KMS-11 (cell line): ENCODE results near the gene CTNNA3.

Source experiments
- H2AFZ ChIP-seq: fragments of 200-600 bp; sonication (generic); 2 replicates; pipeline ENCODE4 v1.6.1; 2016; ENCODE audit warnings: antibody characterized with exemption, mixed run types, low read depth
- H3K27ac ChIP-seq: fragments of 200-600 bp; sonication (generic); 2 replicates; pipeline ENCODE4 v1.6.1; 2016; ENCODE audit warnings: mild to moderate bottlenecking, mixed run types
- H3K27me3 ChIP-seq: fragments of 200-600 bp; sonication (generic); 2 replicates; pipeline ENCODE4 v1.6.1; 2017; ENCODE audit warnings: mild to moderate bottlenecking, low read depth, mixed run types, moderate library complexity; ENCODE audit not compliant: insufficient read depth
- H3K36me3 ChIP-seq: fragments of 200-600 bp; sonication (generic); 2 replicates; pipeline ENCODE4 v1.6.1; 2017; ENCODE audit warnings: mild to moderate bottlenecking, mixed run types; ENCODE audit not compliant: insufficient read depth
- H3K4me1 ChIP-seq: fragments of 200-600 bp; sonication (generic); 2 replicates; pipeline ENCODE4 v1.6.1; 2016; ENCODE audit warnings: mild to moderate bottlenecking, low read depth, mixed run types; ENCODE audit not compliant: poor library complexity, severe bottlenecking
- H3K4me2 ChIP-seq: fragments of 200-600 bp; sonication (generic); 2 replicates; pipeline ENCODE4 v1.7.0; 2016; ENCODE audit warnings: mild to moderate bottlenecking, mixed run types
- H3K4me3 ChIP-seq: fragments of 200-600 bp; sonication (generic); IDR thresholded peaks from 2 replicates; pipeline ENCODE4 v1.6.1; 2017; ENCODE audit warnings: low read depth, low read length, mixed read lengths; ENCODE audit not compliant: insufficient read depth
- H3K79me2 ChIP-seq: fragments of 200-600 bp; sonication (generic); 2 replicates; pipeline ENCODE4 v1.6.1; 2016; ENCODE audit warnings: low read depth, mixed run types; ENCODE audit not compliant: insufficient read depth
- H3K9ac ChIP-seq: fragments of 200-600 bp; sonication (generic); 2 replicates; pipeline ENCODE4 v1.6.1; 2016; ENCODE audit warnings: mild to moderate bottlenecking, mixed run types
- H4K20me1 ChIP-seq: fragments of 200-600 bp; sonication (generic); 2 replicates; pipeline ENCODE4 v1.6.1; 2016; ENCODE audit warnings: mild to moderate bottlenecking, mixed run types; ENCODE audit not compliant: insufficient read depth
- TF ChIP-seq, protein P1 (sequence below): fragments of 200-600 bp; sonication (generic); conservative IDR thresholded peaks from 2 replicates; pipeline ENCODE4 v1.6.1; 2017; ENCODE audit warnings: low read depth, mild to moderate bottlenecking, antibody characterized with exemption, low read length, moderate library complexity, mixed read lengths

The CTNNA3 gene

DNA sequence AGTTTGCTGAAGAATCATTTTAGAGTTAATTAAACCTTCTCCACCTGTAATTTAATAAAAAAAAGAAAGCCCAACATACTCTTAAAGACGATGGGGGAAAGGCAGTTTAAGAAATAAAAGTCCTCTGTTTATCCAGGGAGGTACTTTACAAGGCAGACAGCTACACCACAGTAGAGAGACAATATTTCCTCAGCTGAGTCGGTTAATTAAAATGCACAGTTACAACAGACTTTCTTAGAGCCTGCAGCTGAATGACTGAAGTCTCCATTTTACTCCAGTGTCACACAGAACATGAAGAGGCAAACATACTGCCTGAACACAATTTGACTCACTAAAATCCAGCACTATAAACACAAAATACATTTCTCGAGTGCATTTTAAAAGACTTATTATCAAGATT is 755.0 kb downstream of the CTNNA3 start:
- no peaks in the 10 kb centered on the region for H3K79me2 ChIP-seq
- H3K36me3 ChIP-seq: no peaks in the 10 kb centered on the region
- no peak overlapping the region for H2AFZ ChIP-seq
- H3K4me2 ChIP-seq: no peak overlapping the region
- no peaks in the 10 kb centered on the region for H4K20me1 ChIP-seq
- TF ChIP-seq, protein P1, sequence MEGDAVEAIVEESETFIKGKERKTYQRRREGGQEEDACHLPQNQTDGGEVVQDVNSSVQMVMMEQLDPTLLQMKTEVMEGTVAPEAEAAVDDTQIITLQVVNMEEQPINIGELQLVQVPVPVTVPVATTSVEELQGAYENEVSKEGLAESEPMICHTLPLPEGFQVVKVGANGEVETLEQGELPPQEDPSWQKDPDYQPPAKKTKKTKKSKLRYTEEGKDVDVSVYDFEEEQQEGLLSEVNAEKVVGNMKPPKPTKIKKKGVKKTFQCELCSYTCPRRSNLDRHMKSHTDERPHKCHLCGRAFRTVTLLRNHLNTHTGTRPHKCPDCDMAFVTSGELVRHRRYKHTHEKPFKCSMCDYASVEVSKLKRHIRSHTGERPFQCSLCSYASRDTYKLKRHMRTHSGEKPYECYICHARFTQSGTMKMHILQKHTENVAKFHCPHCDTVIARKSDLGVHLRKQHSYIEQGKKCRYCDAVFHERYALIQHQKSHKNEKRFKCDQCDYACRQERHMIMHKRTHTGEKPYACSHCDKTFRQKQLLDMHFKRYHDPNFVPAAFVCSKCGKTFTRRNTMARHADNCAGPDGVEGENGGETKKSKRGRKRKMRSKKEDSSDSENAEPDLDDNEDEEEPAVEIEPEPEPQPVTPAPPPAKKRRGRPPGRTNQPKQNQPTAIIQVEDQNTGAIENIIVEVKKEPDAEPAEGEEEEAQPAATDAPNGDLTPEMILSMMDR: no peak
- H3K9ac ChIP-seq: no peak overlapping the region
- no peak overlapping the region for H3K27ac ChIP-seq
- H3K4me3 ChIP-seq: no peak overlapping the region
- no peaks in the 10 kb centered on the region for H3K27me3 ChIP-seq
- no peaks in the 10 kb centered on the region for H3K4me1 ChIP-seq

DNA sequence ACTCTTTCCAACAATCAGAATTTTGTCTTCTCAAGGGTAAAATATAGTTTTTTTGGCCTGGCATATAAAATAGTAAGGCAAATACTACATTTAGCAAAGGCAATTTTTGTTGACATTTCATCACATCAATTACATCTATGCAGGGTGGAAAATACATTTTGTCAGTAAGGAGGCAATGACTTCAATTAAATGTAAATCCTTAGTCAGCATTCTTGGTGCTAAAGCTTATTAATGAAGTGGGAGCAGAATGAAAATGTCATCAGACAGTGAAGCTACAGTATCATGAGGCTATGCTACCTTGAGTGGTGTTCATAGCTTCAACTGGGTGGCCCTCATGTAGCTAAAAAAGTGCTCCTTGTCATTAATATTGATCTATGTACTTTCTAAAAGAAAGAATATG is 761.3 kb downstream of the CTNNA3 start:
- H3K36me3 ChIP-seq: no peaks in the 10 kb centered on the region
- H4K20me1 ChIP-seq: no peaks in the 10 kb centered on the region
- TF ChIP-seq, protein P1: no peak
- H3K79me2 ChIP-seq: no peaks in the 10 kb centered on the region
- no peak overlapping the region for H3K27ac ChIP-seq
- no peak overlapping the region for H3K9ac ChIP-seq
- no peak overlapping the region for H3K4me2 ChIP-seq
- no peak overlapping the region for H2AFZ ChIP-seq
- H3K4me1 ChIP-seq: no peaks in the 10 kb centered on the region
- no peaks in the 10 kb centered on the region for H3K27me3 ChIP-seq
- H3K4me3 ChIP-seq: no peak overlapping the region

DNA sequence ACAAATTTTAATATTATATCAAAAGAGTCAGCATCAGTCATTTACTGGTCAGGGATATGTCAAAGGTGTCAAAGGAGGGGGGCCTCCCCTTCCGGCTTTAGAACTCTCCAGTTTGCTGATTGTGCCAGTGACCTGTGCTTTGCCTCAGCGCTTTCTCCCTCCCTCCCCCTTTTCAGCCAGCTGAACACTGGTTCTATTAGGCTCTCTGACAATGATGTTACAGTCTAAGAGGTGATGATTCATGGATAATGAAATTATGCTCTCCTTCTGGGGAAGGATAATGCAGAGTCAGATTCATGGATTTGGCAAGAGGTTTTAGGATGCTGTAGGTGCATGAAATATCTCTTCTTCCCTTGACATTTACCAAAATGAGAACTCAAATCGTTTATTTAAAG is 764.0 kb downstream of the CTNNA3 start:
- TF ChIP-seq, protein P1: no peak
- Histone ChIP-seq H2AFZ (no peak overlapping the region), H3K27me3 (no peaks in the 10 kb centered on the region), H3K4me1 (no peaks in the 10 kb centered on the region), H3K4me3 (no peak overlapping the region), H4K20me1 (no peaks in the 10 kb centered on the region), H3K79me2 (no peaks in the 10 kb centered on the region), H3K27ac (no peak overlapping the region), H3K9ac (no peak overlapping the region), H3K4me2 (no peak overlapping the region), H3K36me3 (no peaks in the 10 kb centered on the region)

DNA sequence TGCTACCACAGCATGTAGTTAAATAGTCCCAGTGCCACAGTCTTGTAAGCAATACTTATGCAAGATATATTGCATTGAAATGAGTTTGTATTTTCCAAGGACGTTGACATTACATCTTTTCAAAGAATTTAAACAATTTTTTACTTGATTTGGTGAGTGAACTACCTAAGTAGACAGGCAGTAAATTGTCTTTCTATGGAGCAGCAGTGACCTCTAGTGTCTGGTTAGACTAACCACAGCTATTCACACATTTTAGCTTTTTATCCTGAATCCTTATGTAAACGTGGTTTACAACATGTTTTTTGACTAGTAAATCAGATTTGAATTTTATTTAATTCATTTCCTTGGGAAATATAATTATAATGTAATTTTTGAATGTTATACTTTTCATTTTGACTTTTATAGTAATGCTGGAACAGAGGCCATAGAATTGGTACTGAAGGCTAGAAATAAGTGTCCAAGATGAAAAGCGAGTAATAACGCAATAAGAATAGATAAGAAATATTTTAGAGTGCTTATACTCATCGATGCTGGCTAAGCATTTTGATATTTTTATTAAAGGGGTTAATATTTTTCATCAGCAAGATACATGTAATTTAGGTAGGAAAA is 764.6 kb downstream of the CTNNA3 start:
- no peak overlapping the region for H3K4me3 ChIP-seq
- H4K20me1 ChIP-seq: no peaks in the 10 kb centered on the region
- no peaks in the 10 kb centered on the region for H3K27me3 ChIP-seq
- H3K27ac ChIP-seq: no peak overlapping the region
- H2AFZ ChIP-seq: no peak overlapping the region
- no peaks in the 10 kb centered on the region for H3K36me3 ChIP-seq
- TF ChIP-seq, protein P1: peak; percentile 80
- no peak overlapping the region for H3K9ac ChIP-seq
- H3K4me2 ChIP-seq: no peak overlapping the region
- no peaks in the 10 kb centered on the region for H3K79me2 ChIP-seq
- H3K4me1 ChIP-seq: no peaks in the 10 kb centered on the region
